GM12875 (cell line): ENCODE results near the gene HOXD13.

Experiments used
- H3K4me3 ChIP-seq: one replicate; pipeline ENCODE4 v1.5.1; 2011; ENCODE audit warnings: low read depth, low read length, control low read depth
- CTCF ChIP-seq: IDR thresholded peaks from 2 replicates; pipeline ENCODE4 v1.5.1; 2011; ENCODE audit warnings: low read depth, mild to moderate bottlenecking, control low read depth, inconsistent platforms, low read length, moderate library complexity, borderline replicate concordance; ENCODE audit not compliant: insufficient read depth

The HOXD13 gene

GRCh38 chr2:176122052-176122682 lies 29.6 kb downstream of the HOXD13 start:
- no peak for TF ChIP-seq CTCF
- no peak overlapping the region for H3K4me3 ChIP-seq

- no peak for TF ChIP-seq CTCF
- no peak within 1 kb of the TSS for H3K4me3 ChIP-seq
Observed at GRCh38 chr2:176122683-176123410, 30.3 kb downstream of the HOXD13 start, which contains the start of gene HOXD9. HOXD9 (plus strand) TSS chr2:176122719; CDS start chr2:176122769, 50 bp downstream.

- H3K4me3 ChIP-seq, result no peak overlapping the region
Observed at GRCh38 chr2:176123411-176124109, 31.0 kb downstream of the HOXD13 start.

GRCh38 chr2:176124110-176124946 lies 31.8 kb downstream of the HOXD13 start:
- no peak overlapping the region for H3K4me3 ChIP-seq
- no peak for TF ChIP-seq CTCF

More at GRCh38 chr2:176123411-176124109, 31.0 kb downstream of the HOXD13 start:
- TF ChIP-seq CTCF, result no peak

- no peak overlapping the region for H3K4me3 ChIP-seq
- no peak for TF ChIP-seq CTCF
Observed at GRCh38 chr2:176124947-176125771, 32.6 kb downstream of the HOXD13 start.

GRCh38 chr2:176125772-176126054 lies 33.2 kb downstream of the HOXD13 start:
- no peak for TF ChIP-seq CTCF
- no peak overlapping the region for H3K4me3 ChIP-seq
